ENCODE measurements around the gene RPUSD2. TPM values are rescaled to one million over a fixed set of nuclear protein-coding genes. Genes with fewer than 3 reads are reported as not detected.

Gene RPUSD2
- total RNA-seq, 3 donors from 2014 or later = 9.4 to 10.9 (median 9.4) TPM

DNA sequence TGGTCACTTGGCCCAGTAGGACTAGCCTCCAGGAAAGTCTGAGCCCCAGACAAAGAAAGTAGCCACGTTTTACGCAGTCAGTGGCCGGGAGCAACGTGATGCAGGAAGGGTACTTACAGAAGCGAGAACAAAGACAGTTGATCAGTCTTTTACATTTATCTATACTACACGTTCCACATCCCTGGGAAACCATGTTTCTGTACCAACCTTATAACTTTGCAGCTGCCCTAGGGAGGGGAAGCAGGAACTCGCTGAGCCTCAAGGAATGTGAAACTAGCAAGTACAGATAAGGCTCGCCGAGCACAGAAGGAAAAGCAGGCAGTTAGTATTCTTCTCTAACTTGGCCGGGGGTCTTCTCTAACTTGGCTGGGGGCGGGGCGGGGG, 21.6 kb downstream of the RPUSD2 start:
- no peak for ATAC-seq
- no peak for DNase-seq
- Histone ChIP-seq H3K9me3 (no peaks in the 10 kb centered on the region), H3K36me3 (ENCODE audit: low read depth) (no peaks in the 10 kb centered on the region), H3K4me1 (ENCODE audit: low read depth) (no peaks in the 10 kb centered on the region), H3K4me3 (no peak overlapping the region)
- TF ChIP-seq, protein P1, sequence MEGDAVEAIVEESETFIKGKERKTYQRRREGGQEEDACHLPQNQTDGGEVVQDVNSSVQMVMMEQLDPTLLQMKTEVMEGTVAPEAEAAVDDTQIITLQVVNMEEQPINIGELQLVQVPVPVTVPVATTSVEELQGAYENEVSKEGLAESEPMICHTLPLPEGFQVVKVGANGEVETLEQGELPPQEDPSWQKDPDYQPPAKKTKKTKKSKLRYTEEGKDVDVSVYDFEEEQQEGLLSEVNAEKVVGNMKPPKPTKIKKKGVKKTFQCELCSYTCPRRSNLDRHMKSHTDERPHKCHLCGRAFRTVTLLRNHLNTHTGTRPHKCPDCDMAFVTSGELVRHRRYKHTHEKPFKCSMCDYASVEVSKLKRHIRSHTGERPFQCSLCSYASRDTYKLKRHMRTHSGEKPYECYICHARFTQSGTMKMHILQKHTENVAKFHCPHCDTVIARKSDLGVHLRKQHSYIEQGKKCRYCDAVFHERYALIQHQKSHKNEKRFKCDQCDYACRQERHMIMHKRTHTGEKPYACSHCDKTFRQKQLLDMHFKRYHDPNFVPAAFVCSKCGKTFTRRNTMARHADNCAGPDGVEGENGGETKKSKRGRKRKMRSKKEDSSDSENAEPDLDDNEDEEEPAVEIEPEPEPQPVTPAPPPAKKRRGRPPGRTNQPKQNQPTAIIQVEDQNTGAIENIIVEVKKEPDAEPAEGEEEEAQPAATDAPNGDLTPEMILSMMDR (IDR thresholded peaks at IDR 0.05) = no peak
- intact Hi-C loops (cut with DNase I, micrococcal nuclease) = no loop called here

DNA sequence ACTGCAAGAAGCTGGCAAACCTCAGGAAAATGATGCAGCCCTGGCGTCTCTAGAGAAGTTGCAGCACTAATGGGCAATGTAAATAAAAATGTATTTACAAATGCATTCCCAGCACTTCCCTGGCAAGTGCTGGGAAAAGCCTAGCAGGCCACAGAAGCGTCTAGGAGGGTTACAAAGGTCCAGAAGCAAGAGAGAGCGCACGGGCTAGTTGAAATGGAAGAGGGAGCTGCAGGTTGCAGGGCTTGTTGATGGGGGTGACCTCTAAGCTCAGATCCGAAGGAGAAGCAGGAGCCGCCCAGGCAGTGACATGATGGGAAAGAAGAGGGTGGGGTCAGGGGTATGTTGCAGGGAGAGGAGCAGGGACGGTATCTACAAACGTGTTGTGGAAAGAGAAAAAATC, 22.3 kb downstream of the RPUSD2 start:
- TF ChIP-seq, protein P1 (IDR thresholded peaks at IDR 0.05) = no peak
- intact Hi-C loops (cut with DNase I, micrococcal nuclease) = no loop called here
- Histone ChIP-seq H3K9me3 (no peaks in the 10 kb centered on the region), H3K4me3 (no peak overlapping the region), H3K36me3 (ENCODE audit: low read depth) (no peaks in the 10 kb centered on the region), H3K4me1 (ENCODE audit: low read depth) (no peaks in the 10 kb centered on the region)
- no peak for ATAC-seq
- peak in 1 of 3 donors; percentile 30 for DNase-seq

DNA sequence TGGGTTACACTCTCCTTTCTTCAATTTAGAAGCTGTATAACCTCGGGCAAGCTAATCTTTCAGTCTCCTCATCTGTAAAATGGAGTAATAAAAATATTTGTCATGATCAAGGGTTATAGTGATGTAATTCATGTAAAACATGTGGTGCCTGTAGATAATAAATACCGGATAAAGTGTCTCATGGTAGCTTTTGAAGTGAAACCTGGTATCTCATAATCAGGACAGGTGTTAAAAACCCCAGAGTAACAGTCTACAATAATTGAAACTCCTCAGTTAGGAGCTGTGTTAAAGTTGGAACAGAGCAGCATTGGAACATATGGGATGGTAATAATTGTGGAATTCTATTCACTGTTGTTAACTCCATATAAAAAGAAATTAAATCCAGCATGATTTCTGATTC, 24.1 kb downstream of the RPUSD2 start:
- TF ChIP-seq, protein P1 (IDR thresholded peaks at IDR 0.05) = no peak
- no peak for DNase-seq
- no peak for ATAC-seq
- intact Hi-C loops (cut with DNase I, micrococcal nuclease) = no loop called here
- H3K36me3 ChIP-seq (ENCODE audit: low read depth) = no peaks in the 10 kb centered on the region
- H3K9me3 ChIP-seq = no peaks in the 10 kb centered on the region
- no peak overlapping the region for H3K4me3 ChIP-seq
- H3K4me1 ChIP-seq (ENCODE audit: low read depth) = no peaks in the 10 kb centered on the region

DNA sequence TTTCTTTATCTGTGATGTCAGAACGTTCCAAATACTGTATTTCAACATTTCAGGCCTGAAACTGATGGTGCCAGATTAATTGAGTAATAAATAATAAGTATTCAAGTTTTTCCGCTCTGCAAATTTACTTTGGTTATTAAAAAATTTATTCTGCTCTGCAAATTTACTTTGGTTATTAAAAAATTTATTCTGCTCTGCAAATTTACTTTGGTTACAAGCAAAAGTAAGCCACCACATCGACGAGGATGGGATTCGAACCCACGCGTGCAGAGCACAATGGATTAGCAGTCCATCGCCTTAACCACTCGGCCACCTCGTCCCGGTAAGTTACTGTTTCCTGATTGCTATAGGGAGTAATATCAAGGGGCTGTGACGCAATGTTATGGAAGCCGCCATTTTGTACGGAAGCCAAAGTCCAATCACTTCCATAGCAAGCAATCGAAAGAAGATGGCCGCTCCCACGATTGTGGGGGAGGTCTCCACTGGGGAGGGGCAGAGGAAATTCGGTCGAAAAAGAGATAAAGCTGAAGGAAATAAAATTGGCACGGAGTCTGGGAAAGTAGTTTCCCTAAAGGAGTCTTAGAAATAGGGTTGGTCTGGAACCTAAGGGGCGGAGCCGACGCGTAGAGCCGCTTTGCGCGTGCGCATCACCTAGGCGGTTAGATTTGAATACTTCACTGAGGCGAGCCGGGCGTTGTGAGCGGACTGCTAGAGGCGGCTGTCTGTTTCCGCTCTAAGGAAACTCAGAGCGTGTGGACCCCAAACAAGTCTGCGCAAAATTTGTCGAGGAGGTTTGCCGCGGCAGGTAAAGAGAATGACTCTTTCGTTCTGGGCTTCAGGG, 24.7 kb downstream of the RPUSD2 start, which contains the start of gene KNL1:
Gene KNL1 (plus strand): TSS at position 662 of the 841 bp plus-strand sequence. CDS start 8,683 bp downstream, outside the sequence.
- intact Hi-C loops (cut with DNase I, micrococcal nuclease) = no loop called here
- Histone ChIP-seq H3K36me3 (ENCODE audit: low read depth) (no peaks in the 10 kb centered on the region), H3K4me1 (ENCODE audit: low read depth) (no peaks in the 10 kb centered on the region), H3K4me3 (peak within 1 kb of the TSS; percentile 36), H3K9me3 (no peaks in the 10 kb centered on the region)
- DNase-seq = peak; percentile 91 to 97 (median 92)
- TF ChIP-seq, protein P1 (IDR thresholded peaks at IDR 0.05) = no peak
- peak; percentile 94 for ATAC-seq

DNA sequence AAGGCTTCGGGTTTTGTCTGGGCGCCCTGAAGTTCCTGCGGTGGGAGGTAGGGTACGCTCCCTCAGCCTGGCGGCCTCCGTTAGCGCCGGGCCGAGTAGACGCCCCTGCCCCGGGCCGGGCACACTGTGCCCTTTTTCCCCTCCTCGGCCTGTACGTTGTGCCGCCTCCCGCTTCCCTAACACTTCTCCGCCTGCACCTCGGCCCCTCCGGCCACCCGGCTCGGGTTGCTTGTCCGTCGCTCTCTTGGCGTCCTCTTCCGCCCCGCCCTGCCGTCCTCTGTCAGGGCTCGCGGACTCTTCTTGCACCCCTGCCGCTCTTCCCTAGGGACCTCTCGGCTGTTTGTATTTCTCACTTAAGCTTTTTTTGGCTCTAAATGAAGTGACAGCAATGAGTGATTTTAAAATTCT, 25.3 kb downstream of the RPUSD2 start:
- DNase-seq = peak; percentile 73 to 80 (median 79)

More for the DNA sequence above, 25.3 kb downstream of the RPUSD2 start:
- no peaks in the 10 kb centered on the region for H3K9me3 ChIP-seq
- no peaks in the 10 kb centered on the region for H3K4me1 ChIP-seq (ENCODE audit: low read depth)
- H3K4me3 ChIP-seq = peak overlapping the region; percentile 36
- ATAC-seq = peak; percentile 76
- intact Hi-C loops (cut with DNase I, micrococcal nuclease) = no loop called here
- H3K36me3 ChIP-seq (ENCODE audit: low read depth) = no peaks in the 10 kb centered on the region
- TF ChIP-seq, protein P1 (IDR thresholded peaks at IDR 0.05) = no peak
